MM.1S (cell line): Measurements from ENCODE around the gene IFRD2.
A peak's percentile ranks its signal among the peaks of the same experiment; 100 is the strongest.

ENCODE experiments used
- DNase-seq: peaks from one replicate; pipeline ENCODE4 v3.0.0-alpha.2; 2015
- H2AFZ ChIP-seq: fragments of 300-600 bp; sonication (generic); 2 replicates; pipeline ENCODE4 v1.6.0; 2016; ENCODE audit warnings: antibody characterized with exemption, low read length
- H3F3A ChIP-seq: fragments of 300-600 bp; sonication (generic); 2 replicates; pipeline ENCODE4 v1.6.1; 2016; ENCODE audit warnings: mild to moderate bottlenecking, antibody characterized with exemption, low read length, moderate library complexity, mixed read lengths; ENCODE audit not compliant: insufficient read depth
- H3K27ac ChIP-seq: fragments of 300-600 bp; sonication (generic); 2 replicates; pipeline ENCODE4 v1.5.1; 2016; ENCODE audit warnings: mild to moderate bottlenecking, low read length
- H3K27me3 ChIP-seq: fragments of 300-600 bp; sonication (generic); replicated peaks from 2 replicates; pipeline ENCODE4 v1.6.0; 2016; ENCODE audit warnings: low read length; ENCODE audit not compliant: insufficient read depth
- H3K36me3 ChIP-seq: fragments of 300-600 bp; sonication (generic); replicated peaks from 2 replicates; pipeline ENCODE4 v1.6.1; 2016; ENCODE audit warnings: mild to moderate bottlenecking, low read length, mixed read lengths; ENCODE audit not compliant: insufficient read depth
- H3K4me1 ChIP-seq: fragments of 300-600 bp; sonication (generic); 2 replicates; pipeline ENCODE4 v1.6.1; 2016; ENCODE audit warnings: low read length, mixed read lengths
- H3K4me2 ChIP-seq: fragments of 300-600 bp; sonication (generic); 2 replicates; pipeline ENCODE4 v1.6.0; 2016; ENCODE audit warnings: low read depth, low read length
- H3K4me3 ChIP-seq: fragments of 300-600 bp; sonication (generic); 2 replicates; pipeline ENCODE4 v1.5.1; 2016; ENCODE audit warnings: low read length, mixed read lengths
- H3K79me2 ChIP-seq: fragments of 300-600 bp; sonication (generic); 2 replicates; pipeline ENCODE4 v1.6.1; 2016; ENCODE audit warnings: mixed run types, low read length, mixed read lengths
- H3K9ac ChIP-seq: fragments of 300-600 bp; sonication (generic); 2 replicates; pipeline ENCODE4 v1.6.1; 2016; ENCODE audit warnings: low read length, mixed read lengths
- H3K9me2 ChIP-seq: fragments of 300-600 bp; sonication (generic); replicated peaks from 2 replicates; pipeline ENCODE4 v1.6.1; 2016; ENCODE audit warnings: mild to moderate bottlenecking, low read length, mixed read lengths; ENCODE audit not compliant: insufficient read depth
- H3K9me3 ChIP-seq: fragments of 300-600 bp; sonication (generic); replicated peaks from 2 replicates; pipeline ENCODE4 v1.6.1; 2016; ENCODE audit warnings: mild to moderate bottlenecking, low read length, mixed read lengths; ENCODE audit not compliant: insufficient read depth
- H4K20me1 ChIP-seq: fragments of 300-600 bp; sonication (generic); 2 replicates; pipeline ENCODE4 v1.6.1; 2016; ENCODE audit warnings: mild to moderate bottlenecking, low read length, moderate library complexity, mixed read lengths; ENCODE audit not compliant: insufficient read depth
- CTCF ChIP-seq: fragments of 300-600 bp; sonication (generic); IDR thresholded peaks from 2 replicates; pipeline ENCODE4 v1.5.1; 2016; ENCODE audit warnings: antibody characterized with exemption, low read length, mixed read lengths
- EZH2 ChIP-seq: fragments of 300-600 bp; sonication (generic); optimal IDR thresholded peaks from 2 replicates; pipeline ENCODE3; 2017; ENCODE audit warnings: low read depth, mild to moderate bottlenecking, antibody characterized with exemption, low read length, mixed read lengths
- EZH2phosphoT487 ChIP-seq: fragments of 300-600 bp; sonication (generic); IDR thresholded peaks from 2 replicates; pipeline ENCODE4 v1.6.1; 2018; ENCODE audit warnings: antibody characterized with exemption, low read length

IFRD2 gene

GRCh38 chr3:50319894-50320625, 27.8 kb upstream of the IFRD2 start:
- no peak for DNase-seq
- TF ChIP-seq EZH2 (no peak), CTCF (no peak), EZH2phosphoT487 (no peak)
- no peaks in the 10 kb centered on the region for H3K27me3 ChIP-seq
- no peaks in the 10 kb centered on the region for H3K9me2 ChIP-seq
- H3K36me3 ChIP-seq, result no peaks in the 10 kb centered on the region
- H3F3A ChIP-seq, result no peaks in the 10 kb centered on the region
- H3K4me3 ChIP-seq, result peak overlapping the region; percentile 83
- H2AFZ ChIP-seq, result no peak overlapping the region
- H3K4me1 ChIP-seq, result 0 out of 2 replicates have a peak, but pooled peaks cover 8% of the 10 kb centered on the region
- peak overlapping the region; percentile 11; the same call in 1 of the 2 replicates for H3K27ac ChIP-seq
- no peaks in the 10 kb centered on the region for H3K9me3 ChIP-seq
- H3K79me2 ChIP-seq, result peaks cover 12% of the 10 kb centered on the region; the same call in 1 of the 2 replicates
- H4K20me1 ChIP-seq, result no peaks in the 10 kb centered on the region
- H3K4me2 ChIP-seq, result peak overlapping the region; percentile 96
- peak overlapping the region; percentile 95; the same call in 1 of the 2 replicates for H3K9ac ChIP-seq

GRCh38 chr3:50319181-50319893, 27.1 kb upstream of the IFRD2 start:
- Histone ChIP-seq H3K9me2 (no peaks in the 10 kb centered on the region), H3K9ac (no peak overlapping the region), H3K9me3 (no peaks in the 10 kb centered on the region), H4K20me1 (no peaks in the 10 kb centered on the region), H3K4me3 (no peak overlapping the region), H3K79me2 (peaks cover 12% of the 10 kb centered on the region; the same call in 1 of the 2 replicates), H3K27ac (no peak overlapping the region), H3F3A (no peaks in the 10 kb centered on the region), H3K36me3 (no peaks in the 10 kb centered on the region), H2AFZ (no peak overlapping the region), H3K4me2 (no peak overlapping the region), H3K4me1 (0 out of 2 replicates have a peak, but pooled peaks cover 8% of the 10 kb centered on the region), H3K27me3 (no peaks in the 10 kb centered on the region)
- TF ChIP-seq CTCF (no peak), EZH2 (no peak), EZH2phosphoT487 (no peak)
- DNase-seq, result no peak

- no peaks in the 10 kb centered on the region for H4K20me1 ChIP-seq
These were observed 26.4 kb upstream of the IFRD2 start for GRCh38 chr3:50318615-50319014.

More at GRCh38 chr3:50318615-50319014, 26.4 kb upstream of the IFRD2 start:
- no peak for DNase-seq
- H3K4me3 ChIP-seq, result no peak overlapping the region
- H3K9me2 ChIP-seq, result no peaks in the 10 kb centered on the region
- H2AFZ ChIP-seq, result no peak overlapping the region
- H3K4me1 ChIP-seq, result 0 out of 2 replicates have a peak, but pooled peaks cover 8% of the 10 kb centered on the region
- no peaks in the 10 kb centered on the region for H3K9me3 ChIP-seq
- TF ChIP-seq EZH2phosphoT487, result no peak
- no peak for TF ChIP-seq EZH2
- no peak for TF ChIP-seq CTCF
- H3K4me2 ChIP-seq, result no peak overlapping the region
- H3K27ac ChIP-seq, result no peak overlapping the region
- no peaks in the 10 kb centered on the region for H3F3A ChIP-seq
- no peak overlapping the region for H3K9ac ChIP-seq
- H3K36me3 ChIP-seq, result no peaks in the 10 kb centered on the region
- H3K79me2 ChIP-seq, result peaks cover 12% of the 10 kb centered on the region; the same call in 1 of the 2 replicates
- no peaks in the 10 kb centered on the region for H3K27me3 ChIP-seq
